DND-41 (cell line): ENCODE measurements around the gene SMG6.

ENCODE experiments used
- CTCF ChIP-seq: IDR thresholded peaks from 2 replicates; pipeline ENCODE4 v1.5.1; 2012; ENCODE audit warnings: borderline replicate concordance, low read length, moderate library complexity, mild to moderate bottlenecking; ENCODE audit not compliant: poor library complexity, severe bottlenecking; ENCODE audit errors: extremely low read depth
- EZH2 ChIP-seq: IDR thresholded peaks from 3 replicates; pipeline ENCODE4 v1.6.1; 2012; ENCODE audit warnings: borderline replicate concordance, low read depth, mild to moderate bottlenecking, moderate library complexity, low read length, inconsistent platforms; ENCODE audit not compliant: severe bottlenecking

DNA sequence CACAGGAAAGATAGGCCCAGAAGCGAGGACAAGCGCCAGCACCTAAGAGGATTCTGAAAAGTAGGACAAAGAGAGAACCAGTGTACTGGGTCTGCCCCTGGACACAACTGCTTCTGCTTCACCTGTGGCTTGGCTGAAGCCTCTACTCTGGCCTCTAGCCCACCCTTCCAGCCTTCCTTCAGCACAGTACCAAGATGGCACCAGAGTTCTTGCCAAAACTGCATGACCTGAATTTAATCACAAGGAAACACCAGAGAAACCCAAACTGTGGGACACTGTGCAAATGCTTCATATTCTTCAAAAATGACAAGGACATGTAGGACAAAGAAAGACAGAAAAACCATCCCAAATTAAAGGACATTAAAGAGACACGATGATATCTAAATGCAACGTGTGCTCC is 116.6 kb downstream of the SMG6 start:
- TF ChIP-seq CTCF (no peak), EZH2 (no peak)
